Measurements from ENCODE around the gene CRIP1. TPM values are rescaled to one million over a fixed set of nuclear protein-coding genes. Genes with fewer than 3 reads are reported as not detected.

CRIP1 gene
- total RNA-seq, 1 donor from 2014 or later, result 29.5 TPM

GRCh38 chr14:105489542-105490266, 3.0 kb downstream of the CRIP1 start:
- Histone ChIP-seq H3K4me1 (ENCODE audit: insufficient read depth, low read length) (peaks cover 13% of the 10 kb centered on the region), H3K9ac (ENCODE audit: low read length) (peak overlapping the region; percentile 89), H3K79me2 (ENCODE audit: insufficient read depth, low read length) (peaks cover 8% of the 10 kb centered on the region), H4K20me1 (ENCODE audit: insufficient read depth, low read length) (peaks cover 5% of the 10 kb centered on the region), H3K27me3 (ENCODE audit: insufficient read depth, low read length) (peaks cover 13% of the 10 kb centered on the region), H3K27ac (ENCODE audit: low read depth, low read length) (peak overlapping the region; percentile 75), H2AFZ (ENCODE audit: low read depth, low read length) (peak overlapping the region; percentile 92), H3K9me3 (ENCODE audit: insufficient read depth, low read depth, low read length) (no peaks in the 10 kb centered on the region), H3K4me2 (ENCODE audit: low read length) (peak overlapping the region; percentile 98), H3K36me3 (ENCODE audit: insufficient read depth, low read length) (no peaks in the 10 kb centered on the region), H3K4me3 (ENCODE audit: insufficient read depth, low read depth, low read length) (peak overlapping the region; percentile 69)
- peak overlapping the region; percentile 76 for H3K4me3 Mint-ChIP-seq (ENCODE audit: unreplicated experiment)
- H3K9me3 Mint-ChIP-seq (ENCODE audit: unreplicated experiment), result no peaks in the 10 kb centered on the region
- DNase-seq (ENCODE audit: low read depth) (peak; percentile 68), FAIRE-seq (no peak)
- peaks cover 1% of the 10 kb centered on the region for H3K4me1 Mint-ChIP-seq (ENCODE audit: low read depth, unreplicated experiment)
- H3K27me3 Mint-ChIP-seq (ENCODE audit: low read depth, unreplicated experiment), result peaks cover 3% of the 10 kb centered on the region
- no peak for TF ChIP-seq EZH2 (IDR thresholded peaks at IDR 0.05; ENCODE audit: insufficient read depth, low read length)
- peak; percentile 45 for TF ChIP-seq CTCF (IDR thresholded peaks at IDR 0.05; ENCODE audit: insufficient read depth, low read depth, low read length)
- H3K27ac Mint-ChIP-seq (ENCODE audit: unreplicated experiment), result peak overlapping the region; percentile 77
- no peaks in the 10 kb centered on the region for H3K36me3 Mint-ChIP-seq (ENCODE audit: low read depth, unreplicated experiment)

DNA sequence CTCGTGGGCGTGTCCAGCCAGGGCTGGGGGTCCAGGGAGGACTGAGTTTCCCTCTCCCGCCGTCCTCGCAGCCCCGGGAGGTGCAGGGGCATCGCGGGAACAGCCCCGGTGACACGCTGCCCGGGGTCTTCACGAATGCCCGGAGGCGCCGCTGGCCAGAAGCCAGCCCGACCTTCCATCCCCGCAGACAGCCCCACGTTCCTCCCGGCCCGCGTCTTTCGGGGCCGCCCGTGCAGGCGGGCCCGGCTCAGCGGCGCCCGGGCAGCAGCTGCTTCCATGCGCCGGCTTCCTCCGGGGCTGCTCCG, 3.5 kb downstream of the CRIP1 start:
- Histone ChIP-seq H3K4me2 (ENCODE audit: low read length) (peak overlapping the region; percentile 98), H3K4me1 (ENCODE audit: insufficient read depth, low read length) (peaks cover 13% of the 10 kb centered on the region), H3K27ac (ENCODE audit: low read depth, low read length) (peak overlapping the region; percentile 75), H2AFZ (ENCODE audit: low read depth, low read length) (peak overlapping the region; percentile 77), H3K79me2 (ENCODE audit: insufficient read depth, low read length) (peaks cover 8% of the 10 kb centered on the region), H3K27me3 (ENCODE audit: insufficient read depth, low read length) (peaks cover 13% of the 10 kb centered on the region), H3K9me3 (ENCODE audit: insufficient read depth, low read depth, low read length) (no peaks in the 10 kb centered on the region), H4K20me1 (ENCODE audit: insufficient read depth, low read length) (peaks cover 5% of the 10 kb centered on the region), H3K36me3 (ENCODE audit: insufficient read depth, low read length) (no peaks in the 10 kb centered on the region), H3K9ac (ENCODE audit: low read length) (peak overlapping the region; percentile 89), H3K4me3 (ENCODE audit: insufficient read depth, low read depth, low read length) (peak overlapping the region; percentile 69)
- FAIRE-seq (no peak), DNase-seq (ENCODE audit: low read depth) (no peak)
- Mint-ChIP-seq H3K27ac (ENCODE audit: unreplicated experiment) (no peak overlapping the region), H3K4me3 (ENCODE audit: unreplicated experiment) (no peak overlapping the region), H3K4me1 (ENCODE audit: low read depth, unreplicated experiment) (peaks cover 1% of the 10 kb centered on the region), H3K9me3 (ENCODE audit: unreplicated experiment) (no peaks in the 10 kb centered on the region), H3K36me3 (ENCODE audit: low read depth, unreplicated experiment) (no peaks in the 10 kb centered on the region), H3K27me3 (ENCODE audit: low read depth, unreplicated experiment) (peaks cover 3% of the 10 kb centered on the region)
- no peak for TF ChIP-seq CTCF (IDR thresholded peaks at IDR 0.05; ENCODE audit: insufficient read depth, low read depth, low read length)
- TF ChIP-seq EZH2 (IDR thresholded peaks at IDR 0.05; ENCODE audit: insufficient read depth, low read length), result no peak
